H1 (cell line): ENCODE measurements around the gene VPS13D. TPM values are rescaled to one million over a fixed set of nuclear protein-coding genes. Genes with fewer than 3 reads are reported as not detected.

Experiments
- CTCF ChIA-PET: fragments of 300-600 bp; sonication (Branson Sonifier 250); formaldehyde crosslinking; loops from one replicate; lab custom pipeline; 2021; ENCODE audit not compliant: partially characterized antibody; lab: Charles Lee
- POLR2A ChIA-PET: fragments of 300-600 bp; sonication (Branson Sonifier 250); formaldehyde crosslinking; loops from one replicate; lab custom pipeline; 2021; ENCODE audit warnings: inconsistent platforms; ENCODE audit not compliant: partially characterized antibody; lab: Charles Lee
- DNase-seq, 2 experiments: peaks; one replicate each; pipeline versions ENCODE4 v3.0.0 to v3.0.0-alpha.2; 2010 to 2022; ENCODE audit warnings: low spot score in 2 of 2, low read depth in 1 of 2, mixed read lengths in 1 of 2
- FAIRE-seq: peaks from 2 replicates; lab custom pipeline; 2011; peaks lifted over from hg19 to GRCh38; lab: Jason Lieb, UNC
- H2AFZ ChIP-seq: 2 replicates; pipeline ENCODE4 v1.8.1; 2012; ENCODE audit warnings: low read length, inconsistent platforms
- H2AK5ac ChIP-seq: 2 replicates; pipeline ENCODE4 v1.6.1; 2013; ENCODE audit warnings: low read depth, low read length
- H2BK120ac ChIP-seq: replicated peaks from 2 replicates; pipeline ENCODE3; 2013; ENCODE audit warnings: low read depth, low read length, inconsistent platforms
- H2BK12ac ChIP-seq: 2 replicates; pipeline ENCODE4 v1.6.1; 2013; ENCODE audit warnings: low read depth, low read length
- H2BK15ac ChIP-seq: 2 replicates; pipeline ENCODE4 v1.6.1; 2013; ENCODE audit warnings: low read length
- H2BK20ac ChIP-seq: 2 replicates; pipeline ENCODE4 v1.6.1; 2013; ENCODE audit warnings: low read length
- H2BK5ac ChIP-seq: 2 replicates; pipeline ENCODE4 v1.6.1; 2013; ENCODE audit warnings: low read depth, low read length
- H3K14ac ChIP-seq: 2 replicates; pipeline ENCODE4 v1.6.1; 2013; ENCODE audit warnings: inconsistent platforms; ENCODE audit not compliant: insufficient read length
- H3K18ac ChIP-seq: 2 replicates; pipeline ENCODE4 v1.6.1; 2013; ENCODE audit warnings: low read length; ENCODE audit errors: extremely low read depth
- H3K23ac ChIP-seq: 2 replicates; pipeline ENCODE4 v1.6.1; 2013; ENCODE audit warnings: inconsistent platforms; ENCODE audit not compliant: insufficient read length
- H3K23me2 ChIP-seq: 2 replicates; pipeline ENCODE4 v1.6.1; 2013; ENCODE audit warnings: low read depth, low read length
- H3K27ac ChIP-seq: 2 replicates; pipeline ENCODE4 v1.6.1; 2011; ENCODE audit warnings: low read depth, low read length, inconsistent platforms
- H3K27me3 ChIP-seq, 4 experiments: replicated peaks in 1 of 4; 1 replicate in 1 of 4; 2 replicates in 3 of 4; pipeline versions ENCODE4 v1.6.1 to v1.8.1; 2011 to 2013; ENCODE audit warnings: low read length in 3 of 4, mild to moderate bottlenecking in 3 of 4, inconsistent platforms in 2 of 4, mixed read lengths in 2 of 4, moderate library complexity in 1 of 4; ENCODE audit not compliant: control insufficient read depth in 3 of 4, insufficient read depth in 3 of 4; ENCODE audit errors: extremely low read depth in 1 of 4
- H3K36me3 ChIP-seq, 4 experiments: 2 replicates each; pipeline versions ENCODE4 v1.6.1 to v1.8.1; 2011 to 2013; ENCODE audit warnings: mild to moderate bottlenecking in 4 of 4, low read length in 3 of 4, moderate library complexity in 2 of 4, control low read depth in 1 of 4, inconsistent platforms in 1 of 4; ENCODE audit not compliant: insufficient read depth in 4 of 4, control insufficient read depth in 2 of 4
- H3K4ac ChIP-seq: replicated peaks from 2 replicates; pipeline ENCODE3; 2013; ENCODE audit warnings: low read length, low read depth, mixed read lengths, inconsistent platforms; ENCODE audit not compliant: insufficient read length
- H3K4me1 ChIP-seq, 4 experiments: replicated peaks in 1 of 4; 1 replicate in 1 of 4; 2 replicates in 3 of 4; pipeline versions ENCODE4 v1.6.1 to v1.8.1; 2011 to 2013; ENCODE audit warnings: low read length in 3 of 4, inconsistent platforms in 2 of 4, mixed read lengths in 1 of 4; ENCODE audit not compliant: insufficient read depth in 4 of 4, control insufficient read depth in 3 of 4
- H3K4me2 ChIP-seq, 2 experiments: 2 replicates each; pipeline versions ENCODE4 v1.6.1 to v1.8.1; 2011 to 2013; ENCODE audit warnings: low read depth in 2 of 2, low read length in 2 of 2, control low read depth in 1 of 2, inconsistent platforms in 1 of 2, mild to moderate bottlenecking in 1 of 2; ENCODE audit not compliant: insufficient read depth in 1 of 2
- H3K4me3 ChIP-seq, 4 experiments: fragments of 200-600, 300-600 bp in 1 of 4; sonication (generic), shearing (Covaris generic), sonication (Bioruptor Twin) in 1 of 4; 2 replicates each; pipeline versions ENCODE4 v1.5.1 to v1.8.1; 2011 to 2016; ENCODE audit warnings: low read length in 4 of 4, low read depth in 3 of 4, control low read depth in 2 of 4, inconsistent platforms in 2 of 4, mild to moderate bottlenecking in 2 of 4, mixed read lengths in 1 of 4, moderate library complexity in 1 of 4; ENCODE audit not compliant: insufficient read depth in 2 of 4; ENCODE audit errors: extremely low read depth in 1 of 4
- H3K56ac ChIP-seq: replicated peaks from 2 replicates; pipeline ENCODE3; 2013; ENCODE audit warnings: low read depth, mild to moderate bottlenecking, mixed read lengths, low read length, inconsistent platforms; ENCODE audit not compliant: insufficient read length
- H3K79me1 ChIP-seq: 2 replicates; pipeline ENCODE4 v1.6.1; 2013; ENCODE audit warnings: low read depth, low read length, control low read depth
- H3K79me2 ChIP-seq, 2 experiments: 2 replicates each; pipeline versions ENCODE4 v1.6.1 to v1.8.1; 2012 to 2013; ENCODE audit warnings: low read length in 2 of 2, mild to moderate bottlenecking in 2 of 2, inconsistent platforms in 1 of 2; ENCODE audit not compliant: insufficient read depth in 2 of 2, control insufficient read depth in 1 of 2
- H3K9ac ChIP-seq, 4 experiments: replicated peaks in 1 of 4; 1 replicate in 1 of 4; 2 replicates in 3 of 4; pipeline versions ENCODE4 v1.6.1 to v1.8.1; 2011 to 2013; ENCODE audit warnings: low read depth in 3 of 4, low read length in 3 of 4, control low read depth in 2 of 4, mild to moderate bottlenecking in 2 of 4, moderate library complexity in 2 of 4, inconsistent platforms in 1 of 4; ENCODE audit errors: extremely low read depth in 1 of 4
- H3K9me3 ChIP-seq, 2 experiments: 2 replicates each; pipeline versions ENCODE4 v1.6.1 to v1.8.1; 2012 to 2013; ENCODE audit warnings: mild to moderate bottlenecking in 2 of 2, moderate library complexity in 2 of 2, control low read depth in 1 of 2, inconsistent platforms in 1 of 2, low read depth in 1 of 2, low read length in 1 of 2, mixed read lengths in 1 of 2; ENCODE audit not compliant: insufficient read depth in 2 of 2
- H4K20me1 ChIP-seq, 2 experiments: replicated peaks in 1 of 2; 2 replicates each; pipeline versions ENCODE3 to v1.8.1; 2011 to 2013; ENCODE audit warnings: inconsistent platforms in 2 of 2, low read length in 2 of 2, mild to moderate bottlenecking in 1 of 2; ENCODE audit not compliant: insufficient read depth in 2 of 2, control insufficient read depth in 1 of 2
- H4K5ac ChIP-seq: 2 replicates; pipeline ENCODE4 v1.6.1; 2013; ENCODE audit warnings: low read length, low read depth, mixed read lengths, inconsistent platforms; ENCODE audit not compliant: insufficient read length
- H4K8ac ChIP-seq: 2 replicates; pipeline ENCODE4 v1.8.0; 2013; ENCODE audit warnings: mild to moderate bottlenecking, moderate library complexity, low read length, inconsistent platforms; ENCODE audit not compliant: insufficient read depth; ENCODE audit errors: extremely low read depth
- H4K91ac ChIP-seq: replicated peaks from 2 replicates; pipeline ENCODE3; 2013; ENCODE audit warnings: low read length, mixed read lengths, inconsistent platforms; ENCODE audit not compliant: insufficient read length
- EZH2 ChIP-seq: fragments of 200-600 bp; sonication (generic); IDR thresholded peaks from 2 replicates; pipeline ENCODE4 v1.7.1; 2012; ENCODE audit warnings: low read depth, mild to moderate bottlenecking, moderate library complexity, low read length, inconsistent platforms; ENCODE audit not compliant: severe bottlenecking
- HDAC2 ChIP-seq, 2 experiments: fragments of 300-600 bp in 1 of 2; sonication (generic) in 1 of 2; IDR thresholded peaks; 2 replicates each; pipeline ENCODE4 v1.6.1; 2011 to 2012; ENCODE audit warnings: low read depth in 2 of 2, low read length in 2 of 2, mild to moderate bottlenecking in 2 of 2, moderate library complexity in 2 of 2, borderline replicate concordance in 1 of 2, inconsistent platforms in 1 of 2
- MAFK ChIP-seq: IDR thresholded peaks from 2 replicates; pipeline ENCODE4 v1.6.1; 2012; ENCODE audit warnings: low read depth, mild to moderate bottlenecking, improper control_type of control experiment, low read length
- RXRA ChIP-seq: IDR thresholded peaks from 2 replicates; pipeline ENCODE4 v1.6.1; 2011; ENCODE audit warnings: low read depth, mild to moderate bottlenecking, low read length, moderate library complexity; ENCODE audit not compliant: insufficient read depth
- SIRT6 ChIP-seq: IDR thresholded peaks from one replicate; pipeline ENCODE4 v1.7.1; 2012; ENCODE audit warnings: low read length, inconsistent platforms
- WGBS, 2 experiments: shearing (Covaris generic) in 1 of 2; methylation state at CpG; one replicate each; pipeline versions ENCODE4 v1.1.6 to v1.1.7; 2013 to 2015; ENCODE audit warnings: low lambda C conversion rate in 2 of 2, mixed read lengths in 2 of 2, inconsistent platforms in 1 of 2, low coverage in 1 of 2, missing lambda C conversion rate in 1 of 2; ENCODE audit not compliant: insufficient replicate concordance in 2 of 2, insufficient coverage in 1 of 2, insufficient read length in 1 of 2; ENCODE audit errors: extremely low coverage in 1 of 2, missing lambda C conversion rate in 1 of 2; 5-methylcytosine and 5-hydroxymethylcytosine counted together
- polyA plus RNA-seq, 7 experiments: library from polyadenylated mRNA; depleted of rRNA in 3 of 7; stranded (reverse) in 5 of 7; unstranded in 2 of 7; fragments of >200 nt in 5 of 7; fragments of 200-250 nt in 2 of 7; gene quantifications; 1 replicate in 5 of 7; 2 replicates in 1 of 7; 4 replicates in 1 of 7; pipeline versions ENCODE4 v1.2.1 to v1.2.3, GENCODE V29; 2011 to 2013; ENCODE audit warnings: missing spikeins in 2 of 7, mixed read lengths in 2 of 7
- total RNA-seq: library from RNA; stranded (reverse); fragmentation: NEBNext Ultra II Directional; extraction: Animal tissue kit (Norgen Biotek cat#: 25700); gene quantifications from 2 replicates; pipeline ENCODE4 v1.2.1, GENCODE V29; 2021

The VPS13D gene
- total and polyA plus RNA-seq, 2 of the 8 experiments (the other 6 are each of a cell fraction or from before 2014, with no cell fraction given): 10.9 to 31.2 TPM

- no peak overlapping the region for H4K5ac ChIP-seq
- no peaks in the 10 kb centered on the region for H4K20me1 ChIP-seq
- no peak overlapping the region for H2BK15ac ChIP-seq
- FAIRE-seq: no peak
- no peaks in the 10 kb centered on the region for H3K79me1 ChIP-seq
- no peak overlapping the region for H3K27ac ChIP-seq
- TF ChIP-seq HDAC2 (IDR thresholded peaks at IDR 0.05; ENCODE audit: borderline replicate concordance in 1 of 2, low read depth in 2 of 2, low read length in 2 of 2) (no peak), RXRA (no peak), MAFK (no peak), EZH2 (no peak), SIRT6 (no peak)
- no peak overlapping the region for H3K18ac ChIP-seq
- no peak overlapping the region for H2BK12ac ChIP-seq
- H3K23me2 ChIP-seq: no peaks in the 10 kb centered on the region
- no peak overlapping the region for H2BK5ac ChIP-seq
- H3K9me3 ChIP-seq: no peaks in the 10 kb centered on the region
- no peak overlapping the region for H3K23ac ChIP-seq
- H3K4me2 ChIP-seq: no peak overlapping the region
- no peak overlapping the region for H2AK5ac ChIP-seq
- ChIA-PET POLR2A (no interaction called here), CTCF (no interaction called here)
- H4K91ac ChIP-seq: no peak overlapping the region
- H4K8ac ChIP-seq: no peak overlapping the region
- H2AFZ ChIP-seq: no peak overlapping the region
- no peak overlapping the region for H3K4ac ChIP-seq
- no peaks in the 10 kb centered on the region for H3K79me2 ChIP-seq
- H3K36me3 ChIP-seq: peaks cover 0 to 15% (median 1%) of the 10 kb centered on the region in 4 experiments; a peak in 1 of 8 replicates
- no peak overlapping the region for H3K9ac ChIP-seq
- DNase-seq: no peak
- no peak overlapping the region for H2BK20ac ChIP-seq
- no peak overlapping the region for H2BK120ac ChIP-seq
- H3K4me1 ChIP-seq: no peaks in the 10 kb centered on the region
- no peaks in the 10 kb centered on the region for H3K27me3 ChIP-seq
- no peak overlapping the region for H3K14ac ChIP-seq
- WGBS, 2 experiments: 88% methylated on average over 6 of the region's 6 CpGs; no CpG with 5 or more reads in 1 of the 2 experiments
- H3K56ac ChIP-seq: no peak overlapping the region
- no peak overlapping the region for H3K4me3 ChIP-seq
Measured at GRCh38 chr1:12369258-12369657, 139.4 kb downstream of the VPS13D start.
